NB4 (cell line): ENCODE data around the gene VPS35L.

Experiments used
- DNase-seq: peaks from one replicate; pipeline ENCODE4 v3.0.0; 2010; ENCODE audit warnings: low read depth
- H3K4me3 ChIP-seq: one replicate; pipeline ENCODE4 v1.5.1; 2011; ENCODE audit warnings: mild to moderate bottlenecking, low read depth, low read length, moderate library complexity
- CTCF ChIP-seq: IDR thresholded peaks from one replicate; pipeline ENCODE4 v1.5.1; 2012; ENCODE audit warnings: low read depth, low read length
- MYC ChIP-seq: IDR thresholded peaks from 2 replicates; pipeline ENCODE4 v1.6.1; 2011; ENCODE audit warnings: low read depth, low read length
- POLR2A ChIP-seq: IDR thresholded peaks from 2 replicates; pipeline ENCODE4 v1.6.1; 2011; ENCODE audit warnings: mild to moderate bottlenecking; ENCODE audit not compliant: insufficient read length; ENCODE audit errors: extremely low read depth
- TF ChIP-seq, protein P1 (sequence below): IDR thresholded peaks from 2 replicates; pipeline ENCODE4 v1.6.1; 2011; ENCODE audit warnings: low read depth, low read length

Gene VPS35L

GRCh38 chr16:19517424-19518089 lies 37.9 kb upstream of the VPS35L start:
- H3K4me3 ChIP-seq: no peak overlapping the region
- DNase-seq: no peak
- TF ChIP-seq MYC (no peak), POLR2A (no peak), CTCF (no peak)
- TF ChIP-seq, protein P1, sequence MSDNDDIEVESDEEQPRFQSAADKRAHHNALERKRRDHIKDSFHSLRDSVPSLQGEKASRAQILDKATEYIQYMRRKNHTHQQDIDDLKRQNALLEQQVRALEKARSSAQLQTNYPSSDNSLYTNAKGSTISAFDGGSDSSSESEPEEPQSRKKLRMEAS: no peak

DNA sequence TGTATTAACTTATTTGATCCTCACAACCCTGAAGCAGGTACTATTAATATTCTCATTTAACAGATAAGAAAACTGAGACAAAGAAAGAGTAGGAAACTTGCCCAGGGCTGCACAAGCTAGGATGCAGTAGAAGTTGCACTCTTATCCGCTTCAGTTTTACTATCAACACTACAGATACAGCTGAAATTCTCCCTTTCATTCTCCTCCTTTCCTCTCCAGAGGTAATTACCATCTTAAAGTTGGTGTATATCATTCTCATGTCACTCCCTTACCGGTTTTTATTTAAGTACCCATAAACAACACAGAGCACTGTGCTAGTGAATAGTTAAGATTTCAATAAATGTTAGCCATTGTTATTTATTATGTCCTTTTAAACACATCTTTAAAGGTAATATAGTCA lies 37.1 kb upstream of the VPS35L start:
- no peak for DNase-seq
- no peak overlapping the region for H3K4me3 ChIP-seq
- TF ChIP-seq CTCF (no peak), POLR2A (no peak), MYC (no peak)
- TF ChIP-seq, protein P1: no peak

DNA sequence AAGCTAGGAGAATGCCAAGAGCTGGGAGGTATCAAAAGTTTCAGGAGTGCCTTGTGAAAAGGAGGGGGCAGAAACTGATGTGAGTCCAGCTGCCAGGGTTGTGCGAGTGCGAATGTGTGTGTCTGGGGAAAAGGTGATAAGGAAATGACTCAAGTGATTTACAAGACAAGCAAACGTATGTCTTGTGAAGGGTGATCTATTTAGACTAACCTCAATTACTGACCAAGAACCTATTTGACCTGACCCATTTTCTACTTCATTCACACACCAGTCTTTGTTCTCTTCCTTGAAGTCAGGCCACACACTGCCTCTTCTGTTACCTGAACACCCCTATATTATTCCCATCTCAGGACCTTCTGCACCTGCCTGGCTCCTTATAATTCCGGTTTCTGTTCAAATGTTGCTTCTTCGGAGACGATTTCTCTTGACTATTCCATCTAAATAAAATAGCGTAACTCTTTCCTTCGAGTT lies 34.6 kb upstream of the VPS35L start:
- TF ChIP-seq, protein P1: no peak
- TF ChIP-seq POLR2A (no peak), CTCF (no peak), MYC (no peak)
- peak; percentile 47 for DNase-seq
- peak overlapping the region; percentile 87 for H3K4me3 ChIP-seq

DNA sequence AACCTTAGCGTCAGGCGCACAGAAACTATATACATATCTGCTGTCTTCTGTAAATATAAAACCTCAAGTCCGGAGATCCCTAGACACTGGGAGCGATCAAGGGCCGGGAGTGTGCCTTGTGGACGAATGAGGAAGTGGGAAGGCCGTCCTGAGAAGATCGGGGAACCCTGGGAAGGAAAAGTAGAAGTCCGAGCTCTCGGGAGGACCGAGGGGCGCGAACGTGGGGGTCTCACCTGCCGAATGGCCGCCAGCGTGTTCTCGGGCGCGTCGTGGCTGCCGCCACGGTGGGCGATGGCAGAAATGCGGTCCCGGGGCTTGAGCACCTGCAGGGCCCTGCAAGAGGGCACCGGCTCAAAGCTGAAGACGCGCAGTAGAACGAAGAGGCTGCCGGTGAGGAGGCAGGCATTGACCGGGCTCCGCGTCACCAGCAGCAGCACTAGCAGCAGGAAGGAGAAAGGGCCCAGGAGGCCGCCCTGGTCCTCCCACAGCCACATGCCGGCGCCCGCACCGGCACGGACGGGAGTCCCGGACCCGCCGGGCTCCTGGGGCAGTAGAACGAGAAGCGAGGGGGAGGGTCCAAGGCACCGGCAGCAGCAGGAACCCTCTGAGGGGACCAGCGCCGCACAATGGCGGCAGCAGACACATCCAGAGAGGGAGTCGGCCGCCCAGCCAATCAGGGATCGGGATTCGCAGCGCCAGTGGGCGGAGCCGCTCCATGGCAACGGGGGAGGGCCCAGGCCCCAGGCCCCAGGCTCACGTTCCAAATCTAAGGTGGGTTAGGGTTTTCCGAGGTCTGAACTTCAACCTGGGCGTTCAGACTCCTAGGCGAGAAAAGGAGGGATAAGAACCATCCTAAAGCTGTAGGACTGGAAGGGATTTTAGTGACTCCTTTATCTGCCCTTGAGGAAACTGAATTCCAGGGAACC lies 33.8 kb upstream of the VPS35L start, which contains the start of gene GDE1:
Gene GDE1, minus strand, starts transcription at position 628 of the 926 bp plus-strand sequence. Its CDS starts 134 bp downstream, at position 494.
- peak within 1 kb of the TSS; percentile 87 for H3K4me3 ChIP-seq
- peak; percentile 91 for DNase-seq
- peak; percentile 21 for TF ChIP-seq CTCF
- peak; percentile 81 for TF ChIP-seq POLR2A
- TF ChIP-seq MYC: no peak
- TF ChIP-seq, protein P1: peak; percentile 16; the same call in 1 of the 2 replicates

DNA sequence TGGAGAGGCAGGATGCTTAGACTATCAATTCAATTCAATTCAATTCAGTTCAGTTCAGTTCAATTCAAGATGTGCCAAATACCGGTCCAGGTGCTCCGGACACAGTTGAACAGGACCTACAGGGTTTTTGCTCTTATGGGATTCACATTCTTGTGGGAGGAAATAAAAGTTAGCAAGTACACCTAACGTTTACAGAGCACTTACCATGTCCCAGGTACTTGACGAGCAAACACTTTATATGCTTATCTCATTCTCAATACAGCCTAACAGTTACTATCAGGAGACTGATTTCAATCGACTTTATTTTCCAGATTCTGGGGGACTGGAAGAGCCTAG lies 33.1 kb upstream of the VPS35L start:
- no peak overlapping the region for H3K4me3 ChIP-seq
- no peak for DNase-seq
- TF ChIP-seq, protein P1: no peak
- no peak for TF ChIP-seq MYC

- TF ChIP-seq, protein P1: no peak
- TF ChIP-seq MYC: no peak
- TF ChIP-seq CTCF: no peak
- no peak for TF ChIP-seq POLR2A
- H3K4me3 ChIP-seq: no peak overlapping the region
- no peak for DNase-seq
Observed at GRCh38 chr16:19522760-19523159, 32.7 kb upstream of the VPS35L start.
